ENCODE data around the gene RESP18.

GRCh38 chr2:219323434-219323833, 9.1 kb downstream of the RESP18 start:
- no peak for TF ChIP-seq CTCF (tag by site-specific recombination; IDR thresholded peaks at IDR 0.05)
- no peak for TF ChIP-seq KLF1 (tag by site-specific recombination; IDR thresholded peaks at IDR 0.05)
- TF ChIP-seq REST (tag by site-specific recombination; IDR thresholded peaks at IDR 0.05) = no peak
- TF ChIP-seq ZNF138 (tag by site-specific recombination; IDR thresholded peaks at IDR 0.05; ENCODE audit: borderline replicate concordance) = no peak
- TF ChIP-seq BCL11A (tag by site-specific recombination; IDR thresholded peaks at IDR 0.05; ENCODE audit: low read depth) = no peak
- no peak for TF ChIP-seq MYNN (tag by site-specific recombination; IDR thresholded peaks at IDR 0.05; ENCODE audit: borderline replicate concordance)
- TF ChIP-seq ZNF660 (tag by site-specific recombination; IDR thresholded peaks at IDR 0.05) = no peak
- TF ChIP-seq PRDM4 (tag by site-specific recombination; IDR thresholded peaks at IDR 0.05) = no peak
- no peak for TF ChIP-seq ZNF214 (tag by site-specific recombination; IDR thresholded peaks at IDR 0.05; ENCODE audit: borderline replicate concordance)
- no peak for TF ChIP-seq PRDM10 (tag by site-specific recombination; IDR thresholded peaks at IDR 0.05)
- no peak for TF ChIP-seq ZNF114 (tag by site-specific recombination; IDR thresholded peaks at IDR 0.05)
- TF ChIP-seq TCF7L2 (IDR thresholded peaks at IDR 0.05; ENCODE audit: borderline replicate concordance, low read depth, low read length) = no peak
- TF ChIP-seq ZBTB26 (tag by site-specific recombination; optimal IDR thresholded peaks at IDR 0.05) = no peak

Data from HEK293 (cell line).